ENCODE data around the gene KDM4B. TPM values are rescaled to one million over a fixed set of nuclear protein-coding genes. Genes with fewer than 3 reads are reported as not detected.

Gene KDM4B
- total and polyA plus RNA-seq, 2 donors (not counting 1 experiment from before 2014, with no cell fraction given): 75.5 to 205 TPM

DNA sequence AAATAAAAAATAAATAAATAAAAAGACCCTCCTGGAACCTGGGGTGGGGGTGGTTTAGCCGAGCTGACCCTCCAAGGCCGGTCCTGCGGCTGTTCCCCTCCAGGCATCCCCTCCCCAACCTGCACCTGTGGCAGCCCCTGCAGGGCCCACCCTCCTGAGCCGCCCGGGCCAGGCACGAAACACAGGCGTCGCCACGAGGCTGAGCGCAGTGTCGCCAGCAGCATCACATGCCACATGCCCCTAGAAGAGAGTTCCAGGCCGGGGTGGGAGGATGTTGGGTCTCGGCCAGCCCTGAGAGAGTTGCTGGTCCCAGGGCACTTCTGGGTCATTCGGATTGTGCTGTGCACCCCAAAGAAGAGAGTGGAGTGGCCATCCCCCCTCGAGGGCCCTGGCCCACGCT is 82.0 kb downstream of the KDM4B start:
- TF ChIP-seq, protein P1, sequence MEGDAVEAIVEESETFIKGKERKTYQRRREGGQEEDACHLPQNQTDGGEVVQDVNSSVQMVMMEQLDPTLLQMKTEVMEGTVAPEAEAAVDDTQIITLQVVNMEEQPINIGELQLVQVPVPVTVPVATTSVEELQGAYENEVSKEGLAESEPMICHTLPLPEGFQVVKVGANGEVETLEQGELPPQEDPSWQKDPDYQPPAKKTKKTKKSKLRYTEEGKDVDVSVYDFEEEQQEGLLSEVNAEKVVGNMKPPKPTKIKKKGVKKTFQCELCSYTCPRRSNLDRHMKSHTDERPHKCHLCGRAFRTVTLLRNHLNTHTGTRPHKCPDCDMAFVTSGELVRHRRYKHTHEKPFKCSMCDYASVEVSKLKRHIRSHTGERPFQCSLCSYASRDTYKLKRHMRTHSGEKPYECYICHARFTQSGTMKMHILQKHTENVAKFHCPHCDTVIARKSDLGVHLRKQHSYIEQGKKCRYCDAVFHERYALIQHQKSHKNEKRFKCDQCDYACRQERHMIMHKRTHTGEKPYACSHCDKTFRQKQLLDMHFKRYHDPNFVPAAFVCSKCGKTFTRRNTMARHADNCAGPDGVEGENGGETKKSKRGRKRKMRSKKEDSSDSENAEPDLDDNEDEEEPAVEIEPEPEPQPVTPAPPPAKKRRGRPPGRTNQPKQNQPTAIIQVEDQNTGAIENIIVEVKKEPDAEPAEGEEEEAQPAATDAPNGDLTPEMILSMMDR (IDR thresholded peaks at IDR 0.05): no peak
- TF ChIP-seq EZH2 (IDR thresholded peaks at IDR 0.05; ENCODE audit: borderline replicate concordance, insufficient read depth, low read depth, low read length, poor library complexity, severe bottlenecking): no peak
- Histone ChIP-seq H3K27me3 (replicated peaks in 1 of 4; ENCODE audit: control extremely low read depth in 1 of 4, control insufficient read depth in 3 of 4, insufficient read depth in 4 of 4, low read length in 3 of 4) (no peaks in the 10 kb centered on the region), H3K79me2 (ENCODE audit: control insufficient read depth, insufficient read depth, low read length) (peaks cover 53% of the 10 kb centered on the region), H3K9me3 (ENCODE audit: control extremely low read depth in 1 of 3, control insufficient read depth in 2 of 3, insufficient read depth in 1 of 3, low read length in 2 of 3) (no peaks in the 10 kb centered on the region), H2AFZ (ENCODE audit: insufficient read depth, low read depth, low read length, poor library complexity, severe bottlenecking) (no peak overlapping the region), H3K36me3 (replicated peaks in 1 of 2; ENCODE audit: control extremely low read depth in 1 of 2, control insufficient read depth in 1 of 2, extremely low read depth in 1 of 2, insufficient read depth in 2 of 2, low read length in 1 of 2) (peaks cover 0 to 26% of the 10 kb centered on the region in 2 experiments), H3K4me2 (replicated peaks; ENCODE audit: low read depth, low read length, poor library complexity, severe bottlenecking) (peak overlapping the region; percentile 37), H3K27ac (ENCODE audit: low read length in 2 of 2) (no peak overlapping the region), H3K4me3 (ENCODE audit: control extremely low read depth in 1 of 5, extremely low read depth in 1 of 5, insufficient read depth in 1 of 5, low read depth in 2 of 5, low read length in 4 of 5) (no peak overlapping the region), H3K9ac (ENCODE audit: low read length) (no peak overlapping the region), H4K20me1 (ENCODE audit: control insufficient read depth, insufficient read depth, low read length, poor library complexity, severe bottlenecking) (peaks cover 56% of the 10 kb centered on the region), H3K4me1 (ENCODE audit: control insufficient read depth in 2 of 2, insufficient read depth in 2 of 2, low read length in 2 of 2) (peaks cover 28 to 53% of the 10 kb centered on the region in 2 donors)
- WGBS (ENCODE audit: insufficient coverage): 96% methylated on average over 11 of the region's 16 CpGs
- Mint-ChIP-seq H3K4me1 (peaks cover 32% of the 10 kb centered on the region), H3K27ac (no peak overlapping the region), H3K27me3 (no peaks in the 10 kb centered on the region), H3K4me3 (no peak overlapping the region), H3K9me3 (ENCODE audit: insufficient read depth) (no peaks in the 10 kb centered on the region)
- DNase-seq (no peak), ATAC-seq (ENCODE audit: low read depth) (no peak)
- ChIA-PET POLR2A (no interaction called here), CTCF (interaction anchor here (3.6 to 11.7 kb wide), 3 partner anchors 88 to 110 kb away, joined by 14 to 102 read pairs (median 47); no protein-coding TSS in a partner anchor)
- intact Hi-C loops (cut with micrococcal nuclease): loop anchor here (5.0 kb wide), 1 partner anchor 81 kb away; no protein-coding TSS in a partner anchor

DNA sequence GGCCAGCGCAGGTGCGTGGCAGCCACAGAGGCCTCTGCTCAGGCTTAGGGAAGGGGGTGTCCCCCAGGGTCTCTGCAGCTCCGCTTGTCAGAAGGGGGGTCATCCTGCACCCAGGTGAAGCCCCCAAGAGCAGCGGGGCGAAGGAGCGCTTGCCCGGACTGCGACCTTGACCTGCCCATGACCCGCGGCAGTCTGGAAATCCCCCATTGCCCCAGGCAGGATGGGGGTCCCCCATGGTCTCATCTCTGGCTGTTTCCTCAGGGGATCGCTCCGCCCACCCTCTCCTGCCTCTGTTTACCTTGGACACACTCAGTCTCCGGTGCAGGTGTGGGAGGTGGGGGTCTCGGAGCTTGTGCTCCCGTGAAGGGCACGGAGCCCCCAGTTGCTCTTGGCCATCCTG is 82.7 kb downstream of the KDM4B start:
- 48% methylated on average over 12 of the region's 16 CpGs for WGBS (ENCODE audit: insufficient coverage)
- H4K20me1 ChIP-seq (ENCODE audit: control insufficient read depth, insufficient read depth, low read length, poor library complexity, severe bottlenecking): peaks cover 49% of the 10 kb centered on the region
- peak overlapping the region; percentile 37 for H3K4me2 ChIP-seq (replicated peaks; ENCODE audit: low read depth, low read length, poor library complexity, severe bottlenecking)
- peaks cover 0 to 22% of the 10 kb centered on the region in 2 experiments for H3K36me3 ChIP-seq (replicated peaks in 1 of 2; ENCODE audit: control extremely low read depth in 1 of 2, control insufficient read depth in 1 of 2, extremely low read depth in 1 of 2, insufficient read depth in 2 of 2, low read length in 1 of 2)
- H3K4me3 ChIP-seq (ENCODE audit: control extremely low read depth in 1 of 5, extremely low read depth in 1 of 5, insufficient read depth in 1 of 5, low read depth in 2 of 5, low read length in 4 of 5): no peak overlapping the region
- peaks cover 32% of the 10 kb centered on the region for H3K4me1 Mint-ChIP-seq
- no peak overlapping the region for H3K9ac ChIP-seq (ENCODE audit: low read length)
- H3K27me3 Mint-ChIP-seq: no peaks in the 10 kb centered on the region
- no peak overlapping the region for H3K4me3 Mint-ChIP-seq
- ATAC-seq (ENCODE audit: low read depth) (no peak), DNase-seq (no peak)
- no peaks in the 10 kb centered on the region for H3K27me3 ChIP-seq (replicated peaks in 1 of 4; ENCODE audit: control extremely low read depth in 1 of 4, control insufficient read depth in 3 of 4, insufficient read depth in 4 of 4, low read length in 3 of 4)
- no peak for TF ChIP-seq EZH2 (IDR thresholded peaks at IDR 0.05; ENCODE audit: borderline replicate concordance, insufficient read depth, low read depth, low read length, poor library complexity, severe bottlenecking)
- TF ChIP-seq, protein P1 (IDR thresholded peaks at IDR 0.05): no peak
- H3K9me3 ChIP-seq (ENCODE audit: control extremely low read depth in 1 of 3, control insufficient read depth in 2 of 3, insufficient read depth in 1 of 3, low read length in 2 of 3): no peaks in the 10 kb centered on the region
- no peak overlapping the region for H3K27ac ChIP-seq (ENCODE audit: low read length in 2 of 2)
- no peak overlapping the region for H2AFZ ChIP-seq (ENCODE audit: insufficient read depth, low read depth, low read length, poor library complexity, severe bottlenecking)
- no peaks in the 10 kb centered on the region for H3K9me3 Mint-ChIP-seq (ENCODE audit: insufficient read depth)
- no peak overlapping the region for H3K27ac Mint-ChIP-seq
- POLR2A ChIA-PET: no interaction called here
- intact Hi-C loops (cut with micrococcal nuclease): loop anchor here (5.0 kb wide), 1 partner anchor 81 kb away; no protein-coding TSS in a partner anchor
- CTCF ChIA-PET: interaction anchor here (1.0 to 11.7 kb wide), 7 partner anchors 74 to 521 kb away, joined by 3 to 102 read pairs (median 11); no protein-coding TSS in a partner anchor
- H3K4me1 ChIP-seq (ENCODE audit: control insufficient read depth in 2 of 2, insufficient read depth in 2 of 2, low read length in 2 of 2): peaks cover 28 to 53% of the 10 kb centered on the region in 2 donors
- H3K79me2 ChIP-seq (ENCODE audit: control insufficient read depth, insufficient read depth, low read length): peaks cover 47% of the 10 kb centered on the region

Data from B cell (primary cell).